ENCODE results near the gene DDRGK1.

The DDRGK1 gene

DNA sequence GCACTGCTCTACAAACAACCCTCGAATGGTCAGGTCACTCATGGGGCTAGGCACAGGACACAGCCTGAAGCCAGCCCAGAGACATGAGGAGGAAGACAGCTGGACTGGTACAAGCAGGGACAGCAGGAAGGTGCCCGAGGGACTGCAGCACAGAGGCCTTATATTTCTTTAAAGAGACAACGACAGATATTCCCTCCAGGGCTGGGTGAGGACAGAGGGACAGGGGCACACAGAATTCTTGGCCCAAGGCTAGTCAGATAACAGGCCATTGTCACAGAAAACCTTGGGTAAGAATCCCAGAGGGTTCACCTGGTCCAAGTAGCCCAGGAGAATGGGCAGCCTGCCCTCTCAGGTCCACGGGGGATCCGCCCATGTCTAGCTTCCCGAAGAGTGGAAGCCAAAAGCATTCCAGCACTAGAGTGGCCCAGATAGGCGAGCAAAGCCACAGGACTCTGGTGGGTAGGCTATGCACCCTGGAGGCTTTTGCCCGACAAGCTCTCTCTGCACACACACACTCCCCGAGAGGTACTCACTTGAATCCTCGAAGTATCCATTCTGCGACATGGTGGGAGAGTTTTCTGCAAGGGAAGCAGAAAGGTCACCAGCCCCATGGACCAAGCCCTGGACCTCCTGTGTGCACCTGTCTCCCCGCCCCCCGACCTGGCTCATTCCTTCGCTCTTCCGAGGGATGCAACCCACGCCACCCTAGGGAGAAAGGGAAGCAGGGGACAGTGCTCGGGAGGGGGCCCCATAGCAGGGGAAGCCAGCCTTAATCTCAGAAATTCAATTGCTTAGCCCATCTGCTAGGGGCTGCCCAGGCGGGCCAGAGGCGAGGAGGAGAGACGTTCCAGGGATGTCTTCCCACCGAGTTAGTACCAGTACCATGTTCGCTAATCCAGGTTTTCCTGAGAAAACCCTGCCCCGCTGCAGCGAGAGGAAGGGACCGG lies 32.8 kb upstream of the DDRGK1 start:
- TF ChIP-seq, protein P1, sequence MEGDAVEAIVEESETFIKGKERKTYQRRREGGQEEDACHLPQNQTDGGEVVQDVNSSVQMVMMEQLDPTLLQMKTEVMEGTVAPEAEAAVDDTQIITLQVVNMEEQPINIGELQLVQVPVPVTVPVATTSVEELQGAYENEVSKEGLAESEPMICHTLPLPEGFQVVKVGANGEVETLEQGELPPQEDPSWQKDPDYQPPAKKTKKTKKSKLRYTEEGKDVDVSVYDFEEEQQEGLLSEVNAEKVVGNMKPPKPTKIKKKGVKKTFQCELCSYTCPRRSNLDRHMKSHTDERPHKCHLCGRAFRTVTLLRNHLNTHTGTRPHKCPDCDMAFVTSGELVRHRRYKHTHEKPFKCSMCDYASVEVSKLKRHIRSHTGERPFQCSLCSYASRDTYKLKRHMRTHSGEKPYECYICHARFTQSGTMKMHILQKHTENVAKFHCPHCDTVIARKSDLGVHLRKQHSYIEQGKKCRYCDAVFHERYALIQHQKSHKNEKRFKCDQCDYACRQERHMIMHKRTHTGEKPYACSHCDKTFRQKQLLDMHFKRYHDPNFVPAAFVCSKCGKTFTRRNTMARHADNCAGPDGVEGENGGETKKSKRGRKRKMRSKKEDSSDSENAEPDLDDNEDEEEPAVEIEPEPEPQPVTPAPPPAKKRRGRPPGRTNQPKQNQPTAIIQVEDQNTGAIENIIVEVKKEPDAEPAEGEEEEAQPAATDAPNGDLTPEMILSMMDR (conservative IDR thresholded peaks at IDR 0.05; ENCODE audit: control insufficient read depth, insufficient read depth, low read depth, low read length) = no peak
- H3K4me3 ChIP-seq (ENCODE audit: control insufficient read depth, low read depth, low read length) = no peak overlapping the region
- DNase-seq (ENCODE audit: low read depth) = no peak

DNA sequence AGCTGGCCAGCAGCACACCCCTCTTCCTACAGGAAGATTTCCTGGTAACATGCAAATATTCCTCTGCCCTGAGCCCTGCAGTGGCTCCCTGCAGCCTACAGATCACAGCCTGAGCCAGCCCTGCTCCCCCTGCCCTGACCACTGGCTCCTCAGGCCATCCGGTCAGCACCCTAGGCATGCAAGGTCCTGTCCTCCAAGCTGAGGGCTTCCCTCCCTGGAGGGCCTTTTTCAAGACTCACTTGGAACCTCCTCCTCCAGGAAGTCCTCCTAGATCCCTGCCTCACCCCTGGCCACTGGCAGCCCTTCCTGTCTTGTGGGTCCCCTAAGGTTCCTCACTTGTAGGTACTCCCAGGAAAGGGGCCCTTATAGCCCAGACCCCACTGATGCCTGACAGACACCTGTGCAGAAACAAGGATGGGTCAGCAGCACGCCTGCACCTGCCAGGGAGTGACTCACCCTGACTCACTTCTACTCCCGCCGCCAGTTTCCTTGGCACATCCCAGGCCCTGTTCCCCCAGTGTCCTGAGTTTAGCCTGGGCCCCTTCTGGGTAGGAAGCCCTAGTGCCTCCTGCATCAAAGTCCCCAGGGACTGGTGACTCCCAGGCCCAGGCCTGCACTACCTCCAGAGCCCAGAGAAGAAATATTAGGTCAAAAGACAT lies 31.3 kb upstream of the DDRGK1 start:
- H3K4me3 ChIP-seq (ENCODE audit: control insufficient read depth, low read depth, low read length) = no peak overlapping the region
- peak; percentile 59 for DNase-seq (ENCODE audit: low read depth)
- TF ChIP-seq, protein P1 (conservative IDR thresholded peaks at IDR 0.05; ENCODE audit: control insufficient read depth, insufficient read depth, low read depth, low read length) = no peak

- DNase-seq (ENCODE audit: low read depth) = no peak
- TF ChIP-seq, protein P1 (conservative IDR thresholded peaks at IDR 0.05; ENCODE audit: control insufficient read depth, insufficient read depth, low read depth, low read length) = no peak
- H3K4me3 ChIP-seq (ENCODE audit: control insufficient read depth, low read depth, low read length) = no peak overlapping the region
Observed at GRCh38 chr20:3233991-3234498, 29.6 kb upstream of the DDRGK1 start.

- no peak overlapping the region for H3K4me3 ChIP-seq (ENCODE audit: control insufficient read depth, low read depth, low read length)
- DNase-seq (ENCODE audit: low read depth) = no peak
- TF ChIP-seq, protein P1 (conservative IDR thresholded peaks at IDR 0.05; ENCODE audit: control insufficient read depth, insufficient read depth, low read depth, low read length) = no peak
Observed at GRCh38 chr20:3233131-3233990, 28.9 kb upstream of the DDRGK1 start.

DNA sequence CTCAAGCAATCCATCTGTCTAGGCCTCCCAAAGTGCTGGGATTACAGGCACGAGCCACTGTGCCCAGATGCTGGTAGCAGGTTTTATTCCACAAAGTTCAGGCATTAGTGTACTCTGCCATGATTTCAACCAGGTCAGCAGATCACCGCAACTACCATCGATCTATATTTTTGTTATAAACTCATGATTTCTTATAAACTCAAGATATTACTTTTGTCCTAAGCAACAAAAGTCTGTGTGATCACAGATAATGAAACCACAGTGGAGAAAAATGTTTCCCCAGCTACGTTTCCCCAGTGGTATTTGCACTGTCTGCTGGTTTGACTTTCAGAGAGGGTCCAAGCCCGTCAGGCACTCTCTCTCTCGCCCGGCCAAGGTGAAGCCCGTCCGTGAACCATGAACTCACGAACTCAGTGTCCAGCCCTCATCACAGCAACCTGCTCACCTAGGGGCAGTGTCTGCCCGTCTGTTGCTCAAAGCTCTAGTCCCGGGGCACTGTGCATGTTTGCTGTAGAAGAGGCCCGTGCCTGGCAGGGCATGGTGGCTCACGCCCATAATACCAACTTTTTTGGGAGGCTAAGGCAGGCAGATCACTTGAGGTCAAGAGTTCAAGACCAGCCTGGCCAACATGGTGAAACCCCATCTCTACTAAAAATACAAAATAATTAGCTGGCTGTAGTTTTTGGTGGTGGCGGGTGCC lies 27.6 kb upstream of the DDRGK1 start:
- no peak overlapping the region for H3K4me3 ChIP-seq (ENCODE audit: control insufficient read depth, low read depth, low read length)
- TF ChIP-seq, protein P1 (conservative IDR thresholded peaks at IDR 0.05; ENCODE audit: control insufficient read depth, insufficient read depth, low read depth, low read length) = no peak
- no peak for DNase-seq (ENCODE audit: low read depth)
